Breast epithelium (tissue), 3 donors: ENCODE results near the gene ANKH.

Experiments used
- POLR2AphosphoS5 ChIP-seq, 3 donors: sonication (generic); formaldehyde crosslinking; IDR thresholded peaks; one replicate each; pipeline ENCODE4 v1.6.1; 2017; ENCODE audit warnings: antibody characterized with exemption in 3 of 3
- TF ChIP-seq, protein P1 (sequence below), 3 donors: fragments of 450-650 bp; IDR thresholded peaks; one replicate each; pipeline ENCODE4 v1.5.1; 2016 to 2017; ENCODE audit warnings: antibody characterized with exemption in 3 of 3, mild to moderate bottlenecking in 3 of 3, moderate library complexity in 3 of 3

DNA sequence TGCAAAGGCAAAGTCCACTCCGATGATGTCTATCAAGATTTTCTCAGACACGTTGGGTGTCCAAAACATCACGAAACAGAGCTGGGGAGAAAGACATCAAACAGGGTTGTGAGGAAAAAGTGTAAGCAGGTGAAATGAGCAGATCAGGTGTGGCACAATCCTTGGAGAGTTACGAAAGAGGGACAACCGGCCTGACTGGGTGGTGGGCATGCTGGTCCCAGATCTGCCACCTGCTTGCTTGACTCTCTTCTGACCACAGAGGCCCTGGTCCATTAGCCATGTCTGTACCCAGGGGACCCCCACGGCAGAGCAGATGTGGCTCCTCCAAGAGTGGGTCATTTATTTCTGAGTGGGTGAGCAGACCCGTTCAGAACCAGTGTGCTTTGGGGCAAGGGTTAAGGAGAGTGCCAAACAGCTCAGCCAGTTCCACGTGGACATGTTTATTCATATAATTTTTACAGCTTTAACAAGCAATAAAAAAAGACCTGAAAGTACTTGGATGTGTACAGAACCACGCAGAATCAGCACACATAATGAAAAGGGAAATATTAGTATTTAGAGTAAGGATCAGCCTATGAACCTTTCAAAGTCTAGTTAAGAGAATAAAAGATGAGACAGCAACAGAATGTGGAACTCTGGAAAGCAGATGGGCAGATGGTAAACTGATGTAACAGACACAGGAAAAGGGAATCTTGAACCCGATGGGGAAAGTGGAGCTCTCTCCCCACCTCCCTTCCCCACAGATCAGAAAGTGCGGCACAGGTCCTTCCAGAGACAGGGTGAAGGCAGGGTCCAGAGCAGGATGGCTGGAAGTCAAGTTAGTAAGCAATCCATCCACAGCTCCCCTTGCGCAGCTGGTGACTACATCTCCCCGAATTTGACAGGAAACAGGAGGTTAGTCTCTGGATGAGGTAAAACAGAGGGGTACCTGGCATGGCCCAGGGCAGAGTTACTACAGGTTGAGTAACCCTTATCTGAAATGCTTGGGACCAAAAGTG lies 154.5 kb downstream of the ANKH start:
- no peak for TF ChIP-seq POLR2AphosphoS5 (IDR thresholded peaks at IDR 0.05)
- TF ChIP-seq, protein P1, sequence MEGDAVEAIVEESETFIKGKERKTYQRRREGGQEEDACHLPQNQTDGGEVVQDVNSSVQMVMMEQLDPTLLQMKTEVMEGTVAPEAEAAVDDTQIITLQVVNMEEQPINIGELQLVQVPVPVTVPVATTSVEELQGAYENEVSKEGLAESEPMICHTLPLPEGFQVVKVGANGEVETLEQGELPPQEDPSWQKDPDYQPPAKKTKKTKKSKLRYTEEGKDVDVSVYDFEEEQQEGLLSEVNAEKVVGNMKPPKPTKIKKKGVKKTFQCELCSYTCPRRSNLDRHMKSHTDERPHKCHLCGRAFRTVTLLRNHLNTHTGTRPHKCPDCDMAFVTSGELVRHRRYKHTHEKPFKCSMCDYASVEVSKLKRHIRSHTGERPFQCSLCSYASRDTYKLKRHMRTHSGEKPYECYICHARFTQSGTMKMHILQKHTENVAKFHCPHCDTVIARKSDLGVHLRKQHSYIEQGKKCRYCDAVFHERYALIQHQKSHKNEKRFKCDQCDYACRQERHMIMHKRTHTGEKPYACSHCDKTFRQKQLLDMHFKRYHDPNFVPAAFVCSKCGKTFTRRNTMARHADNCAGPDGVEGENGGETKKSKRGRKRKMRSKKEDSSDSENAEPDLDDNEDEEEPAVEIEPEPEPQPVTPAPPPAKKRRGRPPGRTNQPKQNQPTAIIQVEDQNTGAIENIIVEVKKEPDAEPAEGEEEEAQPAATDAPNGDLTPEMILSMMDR (IDR thresholded peaks at IDR 0.05), result no peak
